ENCODE data around the gene RPH3AL. TPM values are rescaled to one million over a fixed set of nuclear protein-coding genes. Genes with fewer than 3 reads are reported as not detected.
"Not testable (repeated sequence)": the region's sequence is repeated elsewhere in the genome, so short reads cannot be mapped to it uniquely, and the experiment has no call there.

RPH3AL gene
- total RNA-seq, 1 experiment from 2014 or later = 26.0 TPM

DNA sequence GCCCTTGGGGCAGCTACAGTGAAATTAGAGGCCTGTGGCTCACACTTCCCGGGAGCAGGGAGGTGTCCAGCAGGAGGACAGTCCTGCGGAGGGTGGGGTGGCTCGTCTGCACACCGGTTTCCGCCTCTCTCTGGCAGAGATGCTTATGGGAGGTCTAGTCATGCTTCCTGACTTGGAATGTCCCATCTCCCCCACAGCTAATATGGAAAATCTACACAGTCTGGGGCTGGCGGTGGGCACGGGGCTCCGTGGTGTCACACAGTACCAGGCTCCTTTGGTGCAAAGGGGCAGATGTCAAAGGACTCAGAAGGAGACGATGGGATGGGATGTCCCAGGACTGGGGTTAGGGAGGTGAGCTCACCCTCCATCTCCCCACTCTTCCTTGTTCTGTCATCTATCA is 127.1 kb downstream of the RPH3AL start:
- Histone ChIP-seq H3K4me3 (no peak overlapping the region), H3K4me1 (replicated peaks; ENCODE audit: insufficient read depth) (no peaks in the 10 kb centered on the region), H3K9me2 (ENCODE audit: insufficient read depth) (no peaks in the 10 kb centered on the region), H3K4me2 (no peak overlapping the region), H3K79me2 (ENCODE audit: low read depth) (no peaks in the 10 kb centered on the region), H3K9me3 (ENCODE audit: insufficient read depth, low read depth) (no peaks in the 10 kb centered on the region), H3K36me3 (ENCODE audit: low read depth) (no peaks in the 10 kb centered on the region), H3F3A (ENCODE audit: insufficient read depth, low read depth) (no peaks in the 10 kb centered on the region), H3K27me3 (ENCODE audit: insufficient read depth, low read depth) (no peaks in the 10 kb centered on the region; the same call in 1 of the 2 replicates), H3K27ac (no peak overlapping the region), H4K20me1 (ENCODE audit: insufficient read depth) (peaks cover 3% of the 10 kb centered on the region; the same call in 1 of the 2 replicates), H2AFZ (no peak overlapping the region)
- no peak for TF ChIP-seq EZH2 (IDR thresholded peaks at IDR 0.05; ENCODE audit: low read depth)
- TF ChIP-seq, protein P1, sequence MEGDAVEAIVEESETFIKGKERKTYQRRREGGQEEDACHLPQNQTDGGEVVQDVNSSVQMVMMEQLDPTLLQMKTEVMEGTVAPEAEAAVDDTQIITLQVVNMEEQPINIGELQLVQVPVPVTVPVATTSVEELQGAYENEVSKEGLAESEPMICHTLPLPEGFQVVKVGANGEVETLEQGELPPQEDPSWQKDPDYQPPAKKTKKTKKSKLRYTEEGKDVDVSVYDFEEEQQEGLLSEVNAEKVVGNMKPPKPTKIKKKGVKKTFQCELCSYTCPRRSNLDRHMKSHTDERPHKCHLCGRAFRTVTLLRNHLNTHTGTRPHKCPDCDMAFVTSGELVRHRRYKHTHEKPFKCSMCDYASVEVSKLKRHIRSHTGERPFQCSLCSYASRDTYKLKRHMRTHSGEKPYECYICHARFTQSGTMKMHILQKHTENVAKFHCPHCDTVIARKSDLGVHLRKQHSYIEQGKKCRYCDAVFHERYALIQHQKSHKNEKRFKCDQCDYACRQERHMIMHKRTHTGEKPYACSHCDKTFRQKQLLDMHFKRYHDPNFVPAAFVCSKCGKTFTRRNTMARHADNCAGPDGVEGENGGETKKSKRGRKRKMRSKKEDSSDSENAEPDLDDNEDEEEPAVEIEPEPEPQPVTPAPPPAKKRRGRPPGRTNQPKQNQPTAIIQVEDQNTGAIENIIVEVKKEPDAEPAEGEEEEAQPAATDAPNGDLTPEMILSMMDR (conservative IDR thresholded peaks at IDR 0.05) = no peak
- intact Hi-C loops (cut with micrococcal nuclease; ENCODE audit: unreplicated experiment) = no loop called here
- BruUV-seq (replicated peaks) = no TSS peak
- DNase-seq = no peak
- CTCF ChIA-PET = no interaction called here
- POLR2A ChIA-PET (ENCODE audit: unreplicated experiment) = no interaction called here

DNA sequence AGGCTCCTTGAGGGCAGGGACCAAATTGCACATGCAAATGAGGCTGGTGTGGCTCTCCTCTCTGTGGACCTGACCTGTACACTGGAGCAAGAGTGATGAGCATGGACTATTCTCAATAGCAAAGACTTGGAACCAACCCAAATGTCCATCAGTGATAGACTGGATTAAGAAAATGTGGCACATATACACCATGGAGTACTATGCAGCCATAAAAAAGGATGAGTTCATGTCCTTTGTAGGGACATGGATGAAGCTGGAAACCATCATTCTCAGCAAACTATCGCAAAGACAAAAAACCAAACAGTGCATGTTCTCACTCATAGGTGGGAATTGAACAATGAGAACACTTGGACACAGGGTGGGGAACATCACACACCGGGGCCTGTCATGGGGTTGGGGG is 128.0 kb downstream of the RPH3AL start:
- BruUV-seq (replicated peaks) = not testable (repeated sequence)

DNA sequence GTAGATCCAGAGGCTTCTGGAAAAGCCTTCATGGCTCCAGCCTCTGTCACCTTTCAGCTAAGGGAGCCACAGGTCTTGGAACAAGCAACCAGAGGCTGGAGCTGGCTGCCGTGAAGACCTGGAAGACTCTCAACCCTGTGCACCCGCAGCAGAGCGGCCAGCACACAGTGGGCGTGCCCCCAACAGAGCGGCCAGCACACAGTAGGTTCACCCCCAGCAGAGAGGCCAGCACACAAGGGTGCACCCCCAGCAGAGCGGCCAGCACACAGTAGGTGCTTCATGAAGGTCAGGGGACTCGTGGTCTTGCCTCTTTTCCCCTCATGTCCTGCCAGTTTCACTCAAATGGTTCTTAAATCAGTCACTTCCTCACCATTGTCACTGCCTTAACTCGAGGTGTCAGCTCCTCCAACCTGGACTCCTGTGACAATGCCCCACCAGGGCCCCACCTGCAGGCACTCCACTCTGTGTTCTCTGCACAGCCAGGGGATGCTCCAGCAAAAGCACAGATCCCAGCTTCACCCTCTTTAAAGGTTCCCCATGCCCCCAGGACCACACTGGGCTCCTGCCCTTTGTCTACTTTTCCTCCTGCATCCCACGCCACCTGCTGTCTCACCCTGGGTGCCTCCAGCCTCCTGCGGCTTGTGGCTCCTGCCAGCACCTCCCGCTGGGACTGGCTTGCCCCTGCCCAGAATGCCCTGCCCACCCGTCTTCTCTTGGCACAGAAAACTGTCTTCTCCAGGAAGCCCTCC is 128.7 kb downstream of the RPH3AL start:
- H4K20me1 ChIP-seq (ENCODE audit: insufficient read depth) = peaks cover 3% of the 10 kb centered on the region; the same call in 1 of the 2 replicates
- H3F3A ChIP-seq (ENCODE audit: insufficient read depth, low read depth) = no peaks in the 10 kb centered on the region
- no peaks in the 10 kb centered on the region for H3K36me3 ChIP-seq (ENCODE audit: low read depth)
- intact Hi-C loops (cut with micrococcal nuclease; ENCODE audit: unreplicated experiment) = no loop called here
- no peak overlapping the region for H3K4me2 ChIP-seq
- H3K4me1 ChIP-seq (replicated peaks; ENCODE audit: insufficient read depth) = no peaks in the 10 kb centered on the region
- no peak overlapping the region for H2AFZ ChIP-seq
- no peaks in the 10 kb centered on the region for H3K79me2 ChIP-seq (ENCODE audit: low read depth)
- TF ChIP-seq, protein P1 (conservative IDR thresholded peaks at IDR 0.05) = no peak
- H3K9me2 ChIP-seq (ENCODE audit: insufficient read depth) = no peaks in the 10 kb centered on the region
- no peak overlapping the region for H3K27ac ChIP-seq
- no peak for DNase-seq
- BruUV-seq (replicated peaks) = no TSS peak
- POLR2A ChIA-PET (ENCODE audit: unreplicated experiment) = no interaction called here
- CTCF ChIA-PET = no interaction called here
- no peaks in the 10 kb centered on the region; the same call in 1 of the 2 replicates for H3K27me3 ChIP-seq (ENCODE audit: insufficient read depth, low read depth)
- H3K4me3 ChIP-seq = no peak overlapping the region
- no peaks in the 10 kb centered on the region for H3K9me3 ChIP-seq (ENCODE audit: insufficient read depth, low read depth)

More for the DNA sequence above, 128.0 kb downstream of the RPH3AL start:
- H3K36me3 ChIP-seq (ENCODE audit: low read depth); CTCF ChIA-PET; H3K27ac ChIP-seq; H3K9me2 ChIP-seq (ENCODE audit: insufficient read depth); intact Hi-C loops (cut with micrococcal nuclease; ENCODE audit: unreplicated experiment); H2AFZ ChIP-seq; H3K4me2 ChIP-seq; H4K20me1 ChIP-seq (ENCODE audit: insufficient read depth); POLR2A ChIA-PET (ENCODE audit: unreplicated experiment); H3K4me1 ChIP-seq (replicated peaks; ENCODE audit: insufficient read depth); H3K4me3 ChIP-seq; H3F3A ChIP-seq (ENCODE audit: insufficient read depth, low read depth); DNase-seq; H3K9me3 ChIP-seq (ENCODE audit: insufficient read depth, low read depth); H3K27me3 ChIP-seq (ENCODE audit: insufficient read depth, low read depth); H3K79me2 ChIP-seq (ENCODE audit: low read depth): not testable (repeated sequence)

DNA sequence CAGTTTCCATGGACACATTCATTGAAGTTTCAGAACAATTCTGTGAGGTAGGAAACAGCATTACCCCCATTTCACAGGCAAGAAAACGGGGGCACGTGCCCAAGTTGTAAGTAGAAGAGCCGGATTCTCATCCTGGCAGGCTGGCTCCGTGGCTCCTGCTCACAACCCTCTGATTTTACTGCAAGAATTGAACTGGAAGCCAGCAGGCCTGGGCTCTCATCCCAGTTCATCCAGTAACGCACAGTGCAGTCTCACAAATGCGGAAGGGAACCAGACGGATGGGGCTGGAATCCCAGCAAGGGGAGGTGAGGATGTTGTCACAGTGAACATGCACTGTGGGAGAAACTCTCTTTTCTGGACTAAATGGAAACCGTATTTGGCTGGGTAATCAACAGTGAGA is 130.4 kb downstream of the RPH3AL start:
- TF ChIP-seq EZH2 (IDR thresholded peaks at IDR 0.05; ENCODE audit: low read depth) = no peak
- TF ChIP-seq, protein P1 (conservative IDR thresholded peaks at IDR 0.05) = no peak
- CTCF ChIA-PET = no interaction called here

More for the DNA sequence above, 130.4 kb downstream of the RPH3AL start:
- DNase-seq = no peak
- no peaks in the 10 kb centered on the region for H3K36me3 ChIP-seq (ENCODE audit: low read depth)
- intact Hi-C loops (cut with micrococcal nuclease; ENCODE audit: unreplicated experiment) = no loop called here
- no peaks in the 10 kb centered on the region for H3F3A ChIP-seq (ENCODE audit: insufficient read depth, low read depth)
- no peaks in the 10 kb centered on the region; the same call in 1 of the 2 replicates for H3K27me3 ChIP-seq (ENCODE audit: insufficient read depth, low read depth)
- POLR2A ChIA-PET (ENCODE audit: unreplicated experiment) = no interaction called here
- no peaks in the 10 kb centered on the region for H3K9me2 ChIP-seq (ENCODE audit: insufficient read depth)
- no peaks in the 10 kb centered on the region for H3K4me1 ChIP-seq (replicated peaks; ENCODE audit: insufficient read depth)
- H3K27ac ChIP-seq = no peak overlapping the region
- BruUV-seq (replicated peaks) = no TSS peak
- no peak overlapping the region for H2AFZ ChIP-seq
- no peaks in the 10 kb centered on the region for H3K9me3 ChIP-seq (ENCODE audit: insufficient read depth, low read depth)
- no peaks in the 10 kb centered on the region for H3K79me2 ChIP-seq (ENCODE audit: low read depth)
- no peak overlapping the region for H3K4me2 ChIP-seq
- peaks cover 3% of the 10 kb centered on the region; the same call in 1 of the 2 replicates for H4K20me1 ChIP-seq (ENCODE audit: insufficient read depth)
- H3K4me3 ChIP-seq = no peak overlapping the region
